ENCODE data around the gene MST1R.
"Not testable (repeated sequence)": the region's sequence is repeated elsewhere in the genome, so short reads cannot be mapped to it uniquely, and the experiment has no call there.

Gene MST1R

DNA sequence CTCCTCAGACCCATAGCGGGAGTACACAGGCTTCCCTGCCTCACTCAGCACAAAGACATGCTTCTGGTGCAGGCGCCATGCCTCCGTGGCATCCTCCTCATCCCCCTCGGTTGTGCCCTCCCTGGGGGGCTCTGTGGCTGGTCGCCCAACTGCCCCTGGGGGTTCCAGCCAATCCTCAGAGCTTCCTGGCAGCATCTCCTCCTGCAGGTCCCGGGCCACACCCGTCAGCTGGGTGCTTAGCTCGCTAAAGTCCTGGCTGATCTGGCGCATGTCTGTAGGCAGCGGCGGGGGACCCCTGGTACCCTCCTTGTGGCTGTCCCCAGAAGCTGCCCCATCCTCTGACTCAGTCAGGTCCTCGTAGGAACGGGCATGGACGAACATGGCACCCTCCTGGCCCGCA lies 7.9 kb upstream of the MST1R start:
- DNase-seq (ENCODE audit: low read depth) = no peak

DNA sequence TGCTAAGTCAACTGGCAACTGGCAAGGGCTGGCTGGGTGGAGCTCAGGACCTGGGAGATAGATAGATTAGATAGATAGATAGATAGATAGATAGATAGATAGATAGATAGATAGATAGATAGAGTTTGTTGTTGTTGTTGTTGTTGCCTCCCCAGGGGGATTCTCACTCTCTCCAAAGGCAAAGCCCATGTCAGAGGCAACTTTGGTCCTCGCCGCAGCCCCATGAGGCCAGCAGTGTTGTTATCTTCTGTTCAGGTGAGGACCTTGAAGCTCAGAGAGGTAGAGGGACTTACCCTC lies 7.4 kb upstream of the MST1R start:
- DNase-seq (ENCODE audit: low read depth) = no peak

DNA sequence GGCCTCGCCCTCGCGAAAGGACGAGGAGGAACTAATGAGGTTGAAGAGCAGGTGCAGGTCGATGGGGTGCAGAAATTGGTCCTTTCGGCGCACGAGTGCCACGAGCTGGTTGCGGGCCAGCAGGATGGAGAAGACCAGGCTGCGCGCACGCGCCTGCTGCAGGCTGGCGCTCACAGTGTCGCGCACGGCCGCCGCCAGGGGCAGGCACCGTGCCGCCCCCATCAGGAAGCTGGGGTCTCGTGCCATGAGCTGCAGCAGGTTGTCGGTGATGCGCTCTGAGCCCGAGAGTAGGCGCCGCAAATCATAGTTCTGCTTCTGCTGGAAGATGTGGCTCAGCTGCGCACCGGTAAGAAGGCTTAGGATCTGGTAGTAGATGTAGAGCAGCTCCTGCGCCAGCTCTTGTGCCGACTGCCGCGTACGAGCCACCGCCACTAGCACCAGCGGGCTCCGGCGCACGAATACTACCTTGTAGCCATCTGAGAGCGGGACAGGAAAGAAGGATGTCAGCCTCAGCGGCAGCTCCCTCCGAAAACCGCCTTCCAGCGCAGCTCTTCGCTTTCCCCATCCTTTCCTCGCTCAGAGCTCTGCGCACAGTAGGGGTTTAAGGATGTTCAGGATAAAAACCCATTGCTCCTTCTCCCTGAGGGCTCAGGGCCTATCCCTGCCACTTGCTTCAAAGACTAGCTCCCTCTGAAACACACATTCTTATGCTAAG lies 6.9 kb upstream of the MST1R start:
- DNase-seq (ENCODE audit: low read depth) = no peak

DNA sequence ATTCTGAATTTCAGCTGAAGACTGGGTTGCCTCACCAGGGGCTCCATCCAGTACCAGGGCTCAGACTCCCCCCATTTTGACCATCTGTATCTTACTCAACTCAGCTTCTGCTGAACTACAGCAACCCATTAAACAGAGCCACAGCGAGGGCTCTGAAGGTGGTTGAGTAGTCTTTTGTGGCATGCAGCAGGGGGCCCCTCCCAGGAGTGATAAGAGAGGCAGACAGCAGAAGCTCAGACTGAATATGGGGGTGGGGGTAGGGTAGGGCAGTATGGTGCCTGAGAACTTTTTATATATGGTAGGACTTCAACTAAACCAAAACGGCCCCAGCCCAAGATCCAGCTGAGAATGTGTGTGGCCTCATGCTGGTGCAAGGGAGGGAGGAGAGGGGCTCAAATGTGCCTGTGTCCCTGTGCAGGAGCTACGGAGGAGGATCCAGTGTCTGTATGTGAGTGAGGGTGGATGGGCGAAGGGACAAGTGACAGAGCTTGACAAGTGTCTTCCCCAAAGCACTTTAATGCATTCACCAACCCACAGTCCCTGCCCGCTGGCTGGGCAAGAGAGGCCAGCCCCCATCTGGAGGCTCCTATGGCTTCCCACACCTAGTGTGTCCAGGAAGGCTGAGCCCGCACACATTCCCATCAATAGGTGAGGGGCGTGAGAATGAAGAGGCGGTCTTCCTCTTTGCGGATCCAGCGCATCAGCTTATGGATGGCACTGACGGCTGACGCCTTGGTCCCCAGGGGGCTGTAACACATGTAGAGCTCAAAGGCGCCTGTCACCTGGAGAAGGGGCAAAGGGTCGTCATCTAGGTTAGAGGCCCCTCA lies 4.9 kb upstream of the MST1R start:
- DNase-seq (ENCODE audit: low read depth) = no peak

DNA sequence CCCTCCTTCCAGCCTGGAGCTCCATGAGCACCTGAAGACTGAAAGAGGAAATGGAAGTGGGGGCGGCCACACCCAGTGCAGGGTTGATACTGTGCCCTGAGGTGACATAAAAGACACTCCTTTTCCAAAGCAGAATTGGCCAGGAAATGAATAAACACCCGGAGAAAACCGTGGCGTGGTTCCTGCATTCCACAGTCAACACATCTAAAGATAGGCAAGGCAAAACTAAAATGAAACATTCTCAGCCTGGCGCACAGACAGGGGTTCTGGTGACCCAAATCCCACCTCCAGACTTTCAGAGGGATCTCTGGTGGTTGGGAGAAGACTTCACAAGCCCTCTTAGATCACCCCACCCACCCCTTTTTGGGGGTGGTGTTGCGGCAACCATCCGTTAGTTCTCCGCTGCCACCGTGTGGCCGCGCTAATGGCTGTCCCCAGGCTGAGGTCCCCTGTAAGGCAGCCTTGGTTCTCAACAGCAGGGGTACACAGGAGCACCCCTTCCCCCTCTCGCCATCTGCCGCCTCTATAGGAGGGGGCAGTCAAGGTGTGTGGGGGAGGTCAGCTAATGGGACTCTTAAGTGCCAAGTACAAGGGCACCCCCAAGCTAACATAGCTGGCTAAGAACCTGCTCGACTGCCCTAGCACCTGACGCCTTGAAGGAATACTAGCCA lies 2.5 kb upstream of the MST1R start:
- peak; percentile 48 for DNase-seq (ENCODE audit: low read depth)

DNA sequence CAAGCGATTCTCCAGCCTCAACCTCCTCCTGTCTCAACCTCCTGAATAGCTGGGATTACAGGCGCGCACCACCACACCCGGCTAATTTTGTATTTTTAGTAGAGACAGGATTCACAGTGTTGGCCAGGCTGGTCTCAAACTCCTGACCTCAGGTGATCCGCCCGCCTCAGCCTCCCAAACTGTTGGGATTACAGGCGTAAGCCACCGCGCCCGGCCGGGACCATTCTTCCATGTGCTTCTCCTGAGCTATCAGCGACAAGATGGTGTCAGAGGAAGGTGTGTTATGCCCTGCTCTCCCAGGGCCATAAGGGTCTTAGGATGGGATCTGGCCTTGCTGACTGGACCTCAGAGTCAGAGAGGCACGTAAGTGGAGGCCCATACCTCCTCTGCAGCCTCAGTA lies 775 bp upstream of the MST1R start:
- not testable (repeated sequence) for DNase-seq (ENCODE audit: low read depth)

DNA sequence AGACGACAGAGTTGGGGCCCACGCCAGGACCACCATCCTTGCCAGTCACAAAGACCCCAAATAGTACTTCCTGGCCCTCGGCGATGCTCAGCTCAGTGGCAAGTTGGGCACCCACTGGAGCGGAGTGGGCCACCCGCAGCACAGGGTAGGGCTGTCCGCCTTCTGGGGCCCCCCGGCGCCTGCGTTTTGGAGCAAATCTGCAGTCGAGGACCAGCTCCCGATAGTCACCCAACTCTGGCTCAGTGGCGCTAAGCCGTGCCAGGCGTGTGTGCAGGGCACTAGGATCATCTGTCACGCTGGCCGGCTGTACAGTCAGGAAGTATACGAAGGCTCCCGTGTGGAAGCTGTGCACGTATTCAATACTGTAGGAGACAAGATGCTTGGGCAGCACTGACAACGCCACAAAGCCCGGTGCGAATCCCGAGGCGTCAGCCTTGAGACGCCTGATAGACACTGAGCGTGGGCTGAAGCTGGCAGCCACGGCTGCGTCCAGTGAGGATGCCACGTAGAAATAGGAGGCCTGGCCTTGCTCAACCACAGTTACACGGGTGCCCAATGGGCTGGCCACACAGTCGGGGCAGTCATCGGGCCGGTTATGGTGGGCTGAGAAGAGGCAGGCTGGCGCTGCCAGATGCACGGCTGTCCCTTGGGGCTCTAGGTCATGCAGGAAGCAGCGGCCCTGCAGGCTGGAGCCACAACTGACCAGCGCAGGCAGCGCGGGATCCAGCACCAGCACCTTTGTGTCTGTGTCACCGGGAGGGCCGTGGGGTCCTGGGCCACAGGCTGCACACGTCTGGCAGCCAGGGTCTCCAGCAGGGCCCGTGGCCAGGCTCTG lies 945 bp downstream of the MST1R start:
- DNase-seq (ENCODE audit: low read depth) = no peak

DNA sequence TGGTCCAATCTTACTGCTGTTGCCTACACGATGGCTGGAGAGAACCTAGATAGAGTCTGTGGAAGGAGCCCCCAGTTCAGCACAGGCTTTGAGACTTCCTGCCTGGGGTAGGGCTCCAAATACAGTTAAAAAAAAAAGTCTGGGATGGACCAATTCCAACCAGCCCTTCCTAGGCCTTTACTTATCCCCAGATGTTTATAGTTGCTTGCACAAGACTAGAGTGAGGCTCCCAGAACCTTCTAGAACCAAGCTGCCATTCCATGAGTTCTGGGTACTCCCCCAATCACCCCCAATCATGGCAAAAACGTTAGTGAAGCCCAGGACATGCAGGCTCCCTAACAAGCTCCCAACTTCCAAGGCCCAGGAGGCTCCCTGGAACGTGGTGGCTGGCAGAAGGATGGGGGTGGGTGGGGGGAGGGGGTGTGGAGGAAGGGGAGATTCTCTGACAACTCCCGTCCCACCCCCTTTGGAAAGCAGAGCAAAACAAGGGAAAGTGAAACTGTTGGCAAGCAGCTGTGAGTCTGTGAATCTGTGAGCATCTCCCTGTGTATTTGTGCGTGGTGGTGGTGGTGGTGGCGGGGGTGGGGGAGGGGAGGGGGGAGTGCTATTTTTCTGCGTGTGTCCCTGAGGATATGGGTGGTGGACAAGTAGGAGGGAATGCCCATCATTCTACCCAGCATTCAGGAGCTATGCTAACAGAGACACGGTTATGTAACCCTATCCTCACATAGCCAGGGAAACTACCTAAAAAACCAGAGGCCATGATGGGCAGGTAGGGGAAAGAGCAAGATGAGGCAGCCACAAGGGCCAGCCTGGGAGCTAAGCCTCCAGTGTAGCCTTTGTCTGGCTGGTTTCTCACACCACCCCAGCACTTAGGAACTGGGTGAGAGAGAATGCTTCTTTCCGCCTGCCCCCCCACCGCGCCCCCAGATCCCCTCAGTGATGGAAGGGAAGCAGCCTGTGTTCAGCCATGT lies 2.0 kb downstream of the MST1R start:
- no peak for DNase-seq (ENCODE audit: low read depth)

DNA sequence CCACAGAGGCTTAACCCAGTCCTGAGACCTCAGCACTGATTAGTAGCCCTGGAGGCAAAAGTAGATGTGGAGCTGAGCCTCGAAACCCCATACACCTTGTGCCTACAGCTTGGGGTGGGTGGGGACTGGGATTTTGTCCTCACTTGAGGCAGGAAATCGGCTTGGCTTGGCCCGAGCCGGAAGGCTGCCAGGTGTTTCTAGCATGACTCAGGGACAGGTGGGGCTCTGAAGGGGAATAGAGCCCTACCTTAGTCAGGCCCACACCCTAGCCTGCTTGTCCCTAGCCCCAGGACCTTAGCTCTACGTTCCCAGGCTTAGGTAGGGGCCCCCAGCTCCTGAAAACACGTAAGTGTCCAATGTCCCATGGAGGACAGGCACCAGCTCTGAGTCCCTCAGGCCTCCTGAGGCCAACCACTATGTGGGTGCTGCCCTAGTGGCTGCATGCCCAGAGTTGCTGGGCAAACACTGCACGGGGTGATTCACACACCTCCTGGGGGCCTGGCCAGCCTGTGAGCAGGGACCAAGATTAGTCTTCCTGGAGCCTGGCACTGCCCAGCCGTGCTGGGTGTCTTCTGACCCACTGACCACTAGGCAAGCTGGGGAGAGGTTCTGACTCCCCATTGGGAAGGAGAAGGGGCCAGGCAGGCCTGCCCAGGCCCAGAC lies 3.1 kb downstream of the MST1R start:
- DNase-seq (ENCODE audit: low read depth) = no peak

DNA sequence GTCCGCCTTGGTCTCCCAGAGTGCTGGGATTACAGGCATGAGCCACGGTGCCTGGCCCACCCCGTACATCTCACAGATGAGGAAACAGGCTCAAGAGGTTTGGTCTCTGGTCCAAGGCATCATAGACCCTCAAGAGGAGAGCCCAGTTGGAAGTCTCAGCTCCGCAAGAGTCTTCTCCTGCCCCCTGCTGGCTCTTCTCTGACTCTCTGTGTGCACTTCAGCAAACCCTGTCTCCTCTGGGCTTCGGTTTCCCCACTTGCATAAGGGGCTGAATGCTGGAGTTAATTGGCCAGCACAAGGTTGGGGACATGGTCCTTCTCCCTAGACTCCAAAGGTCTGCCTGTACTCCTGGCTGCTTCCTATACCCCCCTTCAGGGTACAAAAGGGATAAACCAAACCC lies 3.9 kb downstream of the MST1R start:
- DNase-seq (ENCODE audit: low read depth) = no peak

DNA sequence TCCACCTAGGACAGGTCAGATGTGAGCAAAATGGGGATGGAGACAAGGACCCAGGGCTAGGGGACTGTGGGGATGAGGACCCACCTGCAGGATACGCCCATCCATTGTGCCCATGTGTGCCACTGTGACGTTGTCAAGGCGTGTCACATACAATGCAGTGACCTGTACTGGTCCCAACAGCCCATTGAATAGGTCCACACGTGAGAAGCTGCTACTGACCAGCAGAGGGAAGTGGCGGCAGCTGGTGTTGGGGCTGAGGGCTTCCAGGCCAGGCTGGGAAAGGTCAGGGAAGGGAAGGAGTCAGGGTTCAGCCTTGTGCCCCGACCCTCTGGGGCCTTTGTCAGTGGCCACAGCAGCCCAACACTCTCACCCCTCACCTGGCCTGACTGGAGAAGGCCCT lies 4.7 kb downstream of the MST1R start:
- DNase-seq (ENCODE audit: low read depth) = no peak

DNA sequence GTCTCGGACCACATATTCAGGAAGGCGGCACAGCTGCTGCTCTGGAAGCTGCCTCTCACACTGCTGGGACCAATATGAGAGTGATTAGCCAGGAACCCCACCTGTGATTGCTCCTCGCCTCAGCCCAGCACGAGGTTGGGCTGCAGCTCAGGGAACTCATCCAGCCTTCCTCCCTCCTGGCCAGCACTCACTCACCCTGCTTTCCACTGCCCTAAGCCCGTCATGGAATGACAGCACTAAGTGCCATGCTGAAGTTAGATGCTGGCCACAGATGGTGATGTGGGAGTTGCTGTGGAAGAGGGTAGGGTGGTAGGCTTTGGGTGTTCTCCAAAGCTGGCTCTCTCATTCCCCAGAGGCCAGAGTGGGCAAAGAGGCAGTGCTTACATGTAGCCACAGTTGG lies 7.3 kb downstream of the MST1R start:
- no peak for DNase-seq (ENCODE audit: low read depth)

DNA sequence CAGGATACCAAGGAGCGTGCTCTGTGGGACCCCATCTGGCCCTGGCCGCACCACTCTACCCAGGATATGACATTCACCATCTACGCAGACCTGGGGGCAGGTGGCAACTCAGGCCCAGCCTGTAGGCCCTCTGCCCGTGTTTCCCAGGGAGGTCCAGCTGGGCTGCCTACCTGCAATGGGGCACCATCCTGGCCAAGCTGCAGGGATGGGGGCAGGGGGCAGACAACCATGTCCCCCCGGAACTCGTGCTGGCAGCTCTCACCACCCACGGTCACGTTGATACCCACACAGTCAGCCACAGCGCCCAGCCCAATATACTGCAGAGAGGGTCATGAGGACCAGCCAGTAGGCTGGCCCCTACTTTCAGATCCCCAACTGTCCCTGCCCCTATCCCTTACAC lies 7.9 kb downstream of the MST1R start:
- DNase-seq (ENCODE audit: low read depth) = no peak

DNA sequence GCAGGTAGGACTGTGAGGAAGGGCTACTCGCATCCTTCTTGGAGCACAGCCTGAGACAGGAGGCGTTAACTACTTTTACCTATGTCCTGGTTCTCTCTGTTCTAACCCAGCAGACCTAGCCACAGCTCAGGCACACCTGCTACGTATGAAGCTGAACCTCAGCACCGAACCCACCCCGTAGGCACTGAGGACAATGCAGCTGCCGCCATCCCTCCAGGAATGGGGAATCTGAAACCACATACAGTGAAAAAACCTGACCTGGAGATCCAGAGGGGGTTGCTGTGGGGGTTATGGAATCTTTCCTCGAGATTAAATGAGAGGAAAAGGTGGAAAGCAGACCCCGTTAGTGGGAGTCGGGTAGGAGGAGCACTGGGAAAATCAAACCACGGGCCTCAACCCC lies 14.4 kb downstream of the MST1R start:
- no peak for DNase-seq (ENCODE audit: low read depth)

DNA sequence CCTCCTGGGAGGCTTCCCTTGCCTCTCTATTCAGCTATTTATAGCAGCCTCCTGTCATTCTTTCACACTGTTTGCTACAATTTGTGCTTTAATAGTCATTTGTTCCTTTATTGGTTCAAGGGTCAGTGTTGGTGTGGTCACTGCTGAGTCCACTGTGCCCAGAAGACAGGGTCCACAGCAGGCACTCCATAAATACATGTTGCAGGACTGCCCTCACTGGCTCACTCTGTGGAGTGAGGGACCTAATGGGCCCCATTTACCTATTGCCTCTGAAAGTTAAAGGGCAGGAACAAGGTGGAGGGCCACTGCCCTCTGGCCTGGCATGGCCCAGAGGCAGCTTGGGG lies 16.8 kb downstream of the MST1R start:
- DNase-seq (ENCODE audit: low read depth) = no peak

DNA sequence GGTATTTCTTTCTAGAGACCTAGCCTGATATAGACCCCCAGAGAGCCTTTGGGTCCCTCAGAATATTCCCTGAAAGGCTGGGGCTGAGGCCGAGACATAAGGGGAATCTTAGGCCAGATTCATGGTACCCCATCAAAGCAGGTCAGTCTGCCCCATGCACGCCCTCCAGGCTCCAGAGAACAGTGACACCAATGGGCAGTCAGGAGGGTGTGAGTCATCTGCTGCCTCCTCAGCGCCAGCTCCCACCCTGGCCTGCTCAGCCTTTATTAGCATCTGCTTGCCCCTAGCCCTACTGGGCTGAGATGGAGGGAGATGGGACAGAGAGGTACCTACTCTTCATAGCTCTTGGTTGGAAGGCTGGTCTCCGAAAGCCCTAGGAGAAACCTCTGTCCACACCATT lies 19.7 kb downstream of the MST1R start:
- no peak for DNase-seq (ENCODE audit: low read depth)

DNA sequence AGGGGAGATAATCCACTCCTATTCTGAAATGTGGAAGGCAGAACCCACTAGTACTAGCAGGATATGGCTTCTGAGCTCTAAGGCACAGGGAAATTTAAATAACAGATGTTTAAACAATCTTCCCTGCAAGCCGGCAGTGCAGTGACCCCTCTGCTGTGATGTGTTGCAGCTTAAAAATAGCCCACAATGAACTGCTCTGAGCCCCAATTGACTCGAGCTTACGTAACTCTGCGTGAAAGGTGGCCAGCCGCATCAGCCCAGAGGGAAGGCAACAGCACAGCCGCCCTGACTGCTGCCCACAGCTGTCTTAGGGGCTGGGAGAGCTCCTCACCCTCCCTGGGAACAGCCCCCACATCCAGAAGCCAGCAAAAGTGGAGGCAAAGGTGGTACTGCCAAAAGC lies 21.5 kb downstream of the MST1R start:
- no peak for DNase-seq (ENCODE audit: low read depth)

DNA sequence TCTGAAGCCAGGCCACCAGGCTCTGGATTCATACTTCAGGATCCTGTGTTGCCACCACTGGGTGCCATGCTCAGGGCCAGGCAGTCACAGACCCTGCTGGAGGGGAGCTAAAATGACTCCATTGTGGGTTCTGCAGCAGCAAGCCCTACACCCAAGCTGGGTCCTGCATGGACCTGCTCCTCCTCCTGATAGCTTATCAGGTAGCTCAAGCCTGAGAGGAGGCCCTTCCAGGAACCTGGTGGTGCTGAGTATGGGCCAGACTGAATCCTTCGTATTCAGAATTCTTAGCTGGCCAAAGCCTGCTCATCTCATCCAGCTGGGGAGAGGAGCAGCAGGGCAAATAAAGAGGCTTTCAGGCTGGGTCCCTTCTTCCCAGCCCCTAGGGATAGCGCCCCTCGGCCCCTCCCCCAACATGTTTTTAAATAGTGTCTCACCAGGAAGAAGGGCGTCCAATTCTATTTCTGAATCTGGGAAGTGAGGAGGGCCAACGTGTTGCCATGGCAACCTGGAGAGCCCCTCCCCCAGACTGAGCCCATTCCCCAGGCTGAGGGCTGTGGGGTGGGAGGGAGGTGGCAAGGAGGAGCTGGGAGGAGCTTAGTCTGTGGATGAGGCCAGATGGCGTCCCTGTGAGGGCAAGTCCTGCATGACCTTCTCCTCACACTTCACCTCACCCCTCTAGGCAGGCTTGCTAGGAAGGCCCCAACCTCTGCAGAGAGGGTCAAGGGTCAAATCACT lies 22.9 kb downstream of the MST1R start:
- no peak for DNase-seq (ENCODE audit: low read depth)

DNA sequence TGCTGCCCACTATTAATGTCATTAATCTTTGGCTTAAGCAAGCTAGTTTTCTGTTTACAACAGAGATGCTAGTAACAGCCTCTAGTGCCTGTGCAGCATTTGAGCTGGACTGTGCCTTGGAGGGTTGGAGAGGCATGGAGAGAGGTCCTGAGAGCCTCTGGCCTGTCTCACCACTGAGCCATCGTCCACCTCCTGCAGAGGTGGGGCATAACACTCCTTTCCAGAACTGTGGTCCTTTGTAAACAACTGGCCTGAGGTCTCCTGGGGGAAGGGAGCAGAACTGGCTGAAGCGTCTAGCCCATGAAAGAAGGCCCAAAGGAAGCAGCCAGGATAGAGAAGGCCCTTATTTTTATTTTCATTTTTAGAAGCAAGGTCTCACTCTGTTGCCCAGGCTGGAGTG lies 24.0 kb downstream of the MST1R start:
- DNase-seq (ENCODE audit: low read depth) = no peak

DNA sequence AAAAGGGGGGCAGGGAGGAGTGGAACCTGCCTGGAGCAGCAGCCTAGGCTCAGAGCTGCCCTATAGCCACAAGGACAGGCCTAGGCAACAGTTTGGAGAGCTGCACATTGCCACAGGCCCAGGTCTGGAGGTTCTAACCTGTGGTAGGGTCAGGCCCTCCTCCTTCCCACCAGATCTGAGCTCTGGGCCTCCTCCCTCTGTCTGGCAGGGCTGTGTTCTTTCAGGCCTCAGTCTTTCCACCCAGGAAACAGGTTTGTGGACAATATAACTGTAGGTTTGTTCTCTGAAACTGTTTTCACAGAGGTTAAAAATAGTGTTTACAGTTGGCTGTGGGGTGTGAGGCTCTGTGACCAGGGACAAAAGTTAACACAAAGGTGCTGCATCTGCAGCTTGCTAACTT lies 25.0 kb downstream of the MST1R start:
- DNase-seq (ENCODE audit: low read depth) = no peak
